ENCODE data around the gene TREM2. TPM values are rescaled to one million over a fixed set of nuclear protein-coding genes. Genes with fewer than 3 reads are reported as not detected.
"Not testable (repeated sequence)": the region's sequence is repeated elsewhere in the genome, so short reads cannot be mapped to it uniquely, and the experiment has no call there.

TREM2 gene
- total RNA-seq (2014; rRNA removed; shearing (Covaris generic)) = not detected in 2 replicates

DNA sequence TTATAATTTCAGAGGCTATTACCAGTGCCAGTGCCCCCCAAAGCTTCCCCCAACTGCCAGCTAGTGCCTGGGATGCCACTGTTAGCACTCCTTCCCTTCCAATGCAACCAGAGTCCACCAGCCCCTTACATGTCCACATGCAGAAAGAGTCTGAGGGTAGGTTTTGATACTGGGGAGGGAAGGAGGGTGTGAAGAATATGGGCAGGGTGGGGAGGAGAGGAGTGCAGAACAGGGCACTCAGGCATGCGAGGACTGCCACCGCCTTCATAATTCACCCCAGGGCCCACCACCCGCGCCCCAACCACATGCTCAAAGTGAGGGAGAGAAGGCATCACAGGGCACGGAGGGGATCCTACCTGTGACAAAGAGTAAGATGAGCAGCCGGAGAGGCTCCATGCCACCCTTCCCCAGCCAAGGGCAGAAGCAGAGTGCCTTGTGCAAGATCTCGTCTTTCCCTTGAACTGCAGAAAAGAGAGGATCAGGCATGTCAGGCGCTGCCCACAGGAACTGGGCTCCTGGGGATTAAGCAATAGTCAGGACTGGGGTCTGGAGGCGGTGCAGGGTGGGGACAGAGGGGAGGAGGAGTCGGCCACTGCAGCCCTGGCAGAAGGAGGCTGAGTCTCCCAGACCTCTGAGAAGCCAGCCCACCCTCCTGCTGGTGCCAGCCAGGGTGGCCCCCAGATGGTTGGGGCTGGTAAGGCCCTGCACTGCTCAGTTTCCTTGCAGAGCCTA is at the start of gene TREM2:
TREM2 (minus strand) TSS at position 430 of the 732 bp plus-strand sequence; CDS start at position 396, 34 bp downstream.
- no peak for DNase-seq (ENCODE audit: low read depth)

DNA sequence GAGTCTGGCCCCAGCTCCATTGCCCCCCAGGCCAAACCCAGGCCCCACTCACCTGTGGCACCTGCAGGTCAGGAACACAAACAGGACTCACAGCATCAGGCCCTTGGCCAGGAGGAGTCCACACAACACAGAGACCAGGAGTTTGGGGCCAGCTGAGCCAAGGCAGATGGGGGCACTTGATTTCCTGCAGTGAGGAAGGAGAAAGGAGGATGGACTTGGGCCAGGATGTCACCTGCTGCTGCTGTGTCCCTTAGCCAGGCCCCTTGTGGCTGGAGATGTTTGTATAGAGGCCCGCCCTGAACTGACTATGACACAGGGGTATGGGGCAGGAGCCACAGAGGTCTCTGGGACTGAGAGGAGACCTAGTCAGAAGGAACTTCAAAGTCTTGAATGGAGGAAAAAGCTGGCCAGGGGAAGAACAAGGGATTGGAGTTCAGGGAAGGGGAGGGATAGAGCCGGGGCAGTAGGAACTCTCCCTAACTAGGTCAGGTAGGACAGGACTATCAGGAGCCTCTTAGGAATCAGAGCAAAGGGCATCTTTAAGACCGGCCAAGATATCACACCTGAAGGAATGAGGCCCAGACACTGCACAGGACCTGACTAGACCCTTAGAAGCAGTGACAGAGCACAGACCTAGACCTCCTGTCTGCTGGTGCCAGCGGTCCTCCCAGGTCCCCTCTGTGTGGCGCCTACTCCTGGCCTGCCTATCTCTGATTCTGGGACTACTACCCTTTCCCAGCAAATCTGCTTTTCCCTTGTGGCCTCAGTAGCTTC is 46.8 kb upstream of the TREM2 start:
- no peak for DNase-seq (ENCODE audit: low read depth)

- no peak for DNase-seq (ENCODE audit: low read depth)
Observed at GRCh38 chr6:41208439-41209106, 45.7 kb upstream of the TREM2 start.

GRCh38 chr6:41204156-41204555 is 41.2 kb upstream of the TREM2 start:
- no peak for DNase-seq (ENCODE audit: low read depth)

DNA sequence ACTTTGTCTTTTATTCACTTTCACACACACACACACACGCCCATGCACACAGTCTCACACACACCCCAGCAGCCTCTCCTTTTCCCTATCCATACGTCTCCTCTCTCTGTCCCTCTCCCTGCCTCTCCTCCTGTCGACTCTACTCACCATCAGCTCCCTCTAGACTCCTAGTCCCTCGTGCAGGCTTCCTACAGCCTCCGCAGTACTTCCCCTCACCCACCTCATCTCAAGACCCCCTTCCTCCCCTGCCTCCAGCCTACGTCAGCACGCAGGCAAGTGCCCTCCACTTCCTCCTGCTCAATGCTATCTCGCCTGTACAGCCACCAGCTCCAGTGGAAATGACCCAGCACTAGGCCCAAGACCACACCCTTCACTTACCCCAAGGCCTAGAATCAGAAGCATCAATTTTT is 38.9 kb upstream of the TREM2 start:
- no peak for DNase-seq (ENCODE audit: low read depth)

- DNase-seq (ENCODE audit: low read depth) = no peak
Observed at GRCh38 chr6:41200901-41201763, 38.2 kb upstream of the TREM2 start, which contains the start of gene TREML2. Gene TREML2, minus strand, starts transcription at chr6:41201149. Its CDS starts 141 bp downstream, at chr6:41201008.

GRCh38 chr6:41200296-41200900 is 37.5 kb upstream of the TREM2 start:
- DNase-seq (ENCODE audit: low read depth) = peak; percentile 30

GRCh38 chr6:41199552-41200246 is 36.8 kb upstream of the TREM2 start:
- no peak for DNase-seq (ENCODE audit: low read depth)

DNA sequence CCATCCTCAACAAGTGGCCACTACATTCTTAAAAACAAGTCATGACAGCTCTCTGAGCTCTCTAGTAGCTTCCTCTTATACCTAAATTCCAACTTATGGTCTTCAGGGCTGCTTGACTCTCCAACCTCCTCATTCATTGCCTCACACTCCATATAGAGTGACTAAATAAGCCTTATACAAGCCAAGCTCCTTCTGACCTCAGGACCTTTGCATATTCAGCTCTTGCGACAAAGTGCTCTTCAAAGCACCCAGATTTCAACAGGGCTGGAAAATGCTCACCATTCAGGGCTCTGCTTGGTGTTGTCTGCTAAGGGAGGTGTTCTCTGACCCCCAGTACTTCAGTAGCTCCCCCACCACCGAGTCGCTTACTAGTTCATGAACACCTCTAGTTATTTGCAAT is 34.3 kb upstream of the TREM2 start:
- DNase-seq (ENCODE audit: low read depth) = no peak

DNA sequence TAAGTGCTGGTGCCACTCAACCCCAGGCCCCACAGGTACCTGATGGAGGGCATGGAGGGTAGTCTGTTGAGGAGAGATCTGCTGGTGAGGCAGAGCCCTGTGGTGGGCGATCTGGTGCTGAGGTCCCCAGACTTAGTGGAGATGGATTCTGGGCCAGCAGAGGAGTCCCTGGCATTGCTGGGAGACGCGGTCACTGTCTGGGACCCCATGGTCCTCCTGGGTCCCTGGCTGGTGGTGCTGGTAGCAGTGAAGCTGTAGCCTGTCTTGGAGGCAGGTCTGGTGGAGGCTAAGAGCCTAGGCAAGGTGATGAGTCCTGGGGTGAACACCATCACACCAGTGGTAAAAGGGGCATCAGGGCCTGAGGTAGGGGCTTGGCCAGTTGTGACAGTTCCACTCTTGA is 31.5 kb upstream of the TREM2 start:
- DNase-seq (ENCODE audit: low read depth) = no peak

GRCh38 chr6:41193884-41194283 is 31.0 kb upstream of the TREM2 start:
- DNase-seq (ENCODE audit: low read depth) = no peak

DNA sequence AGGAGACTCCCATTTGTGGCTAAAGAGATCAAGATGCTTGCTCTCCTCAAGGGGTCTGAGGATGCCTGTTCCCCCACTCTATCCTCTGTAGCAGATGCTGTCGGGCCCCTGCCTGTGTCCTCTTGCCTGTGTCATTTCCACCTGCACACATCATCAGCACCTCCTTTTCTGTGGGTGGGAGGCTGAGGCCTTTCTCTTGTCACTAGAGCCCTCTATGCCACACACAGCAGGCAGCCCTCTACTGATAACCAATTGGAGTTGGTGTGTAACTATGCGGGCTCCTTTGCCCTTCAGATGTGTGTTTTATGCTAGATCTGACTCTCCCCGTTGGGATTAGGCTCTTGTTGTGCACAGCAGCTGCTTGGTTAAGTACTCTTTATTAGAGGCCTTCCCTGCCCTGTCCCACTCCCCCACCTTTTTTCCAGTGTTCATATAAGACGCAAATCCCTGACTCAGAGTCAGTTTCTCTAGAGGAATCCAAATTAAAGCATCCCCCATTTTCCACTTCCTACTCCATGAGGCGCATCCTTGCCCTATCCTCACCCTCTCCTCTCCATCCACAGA is 30.3 kb upstream of the TREM2 start:
- no peak for DNase-seq (ENCODE audit: low read depth)

- no peak for DNase-seq (ENCODE audit: low read depth)
Observed at GRCh38 chr6:41191569-41191968, 28.7 kb upstream of the TREM2 start.

DNA sequence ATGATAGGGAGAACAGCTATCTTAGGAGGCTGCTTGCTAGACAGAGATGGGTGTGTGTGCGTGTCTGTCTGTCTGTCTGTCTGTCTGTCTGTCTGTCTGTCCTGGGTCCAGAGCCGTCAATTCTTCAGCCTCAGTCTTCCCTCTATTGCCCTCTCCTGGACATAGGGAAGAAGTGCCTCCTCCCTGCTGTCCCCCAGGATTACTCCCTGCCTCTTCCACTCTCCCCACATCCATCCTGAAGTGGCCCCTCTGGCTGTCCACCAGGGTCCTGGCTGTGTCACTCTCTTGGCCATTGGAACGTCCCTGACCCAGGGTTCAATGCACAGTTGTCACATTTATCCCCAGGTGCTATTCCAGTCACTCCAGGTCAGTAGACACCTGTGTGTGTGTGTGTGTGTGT is 27.9 kb upstream of the TREM2 start:
- no peak for DNase-seq (ENCODE audit: low read depth)

DNA sequence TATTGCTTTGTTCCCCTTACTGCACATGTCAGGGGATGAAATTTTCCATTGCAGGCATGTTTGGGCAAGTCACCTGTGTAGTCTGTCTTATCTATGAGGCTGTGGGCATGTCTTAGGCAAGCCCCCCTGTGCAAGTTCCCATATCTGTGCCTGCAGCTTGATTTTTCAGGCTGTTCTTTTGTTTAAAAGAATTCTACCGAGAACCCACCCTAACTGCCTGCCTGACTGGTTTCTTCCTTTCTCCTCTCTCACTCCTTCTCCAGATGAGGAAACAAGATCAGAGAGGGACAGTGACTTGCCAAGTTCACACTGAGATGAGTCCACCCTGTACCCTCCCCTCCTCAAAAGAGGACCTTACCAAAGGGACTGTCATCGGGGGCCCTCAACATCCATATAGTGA is 27.1 kb upstream of the TREM2 start:
- DNase-seq (ENCODE audit: low read depth) = no peak

DNA sequence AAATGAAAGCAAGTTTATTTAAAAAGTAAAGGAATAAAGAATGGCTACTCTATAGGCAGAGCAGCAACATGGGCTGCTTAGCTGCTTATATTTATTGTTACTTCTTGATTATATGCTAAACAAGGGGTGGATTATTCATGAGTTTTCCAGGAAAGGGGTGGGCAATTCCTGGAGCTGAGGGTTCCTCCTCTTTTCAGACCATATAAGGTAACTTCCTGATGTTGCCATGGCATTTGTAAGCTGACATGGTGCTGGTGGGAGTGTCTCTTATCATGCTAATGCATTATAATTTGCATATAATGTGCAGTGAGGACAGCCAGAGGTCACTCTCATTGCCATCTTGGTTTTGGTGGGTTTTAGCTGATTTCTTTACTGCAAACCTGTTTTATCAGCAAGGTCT is 26.1 kb upstream of the TREM2 start:
- not testable (repeated sequence) for DNase-seq (ENCODE audit: low read depth)

DNA sequence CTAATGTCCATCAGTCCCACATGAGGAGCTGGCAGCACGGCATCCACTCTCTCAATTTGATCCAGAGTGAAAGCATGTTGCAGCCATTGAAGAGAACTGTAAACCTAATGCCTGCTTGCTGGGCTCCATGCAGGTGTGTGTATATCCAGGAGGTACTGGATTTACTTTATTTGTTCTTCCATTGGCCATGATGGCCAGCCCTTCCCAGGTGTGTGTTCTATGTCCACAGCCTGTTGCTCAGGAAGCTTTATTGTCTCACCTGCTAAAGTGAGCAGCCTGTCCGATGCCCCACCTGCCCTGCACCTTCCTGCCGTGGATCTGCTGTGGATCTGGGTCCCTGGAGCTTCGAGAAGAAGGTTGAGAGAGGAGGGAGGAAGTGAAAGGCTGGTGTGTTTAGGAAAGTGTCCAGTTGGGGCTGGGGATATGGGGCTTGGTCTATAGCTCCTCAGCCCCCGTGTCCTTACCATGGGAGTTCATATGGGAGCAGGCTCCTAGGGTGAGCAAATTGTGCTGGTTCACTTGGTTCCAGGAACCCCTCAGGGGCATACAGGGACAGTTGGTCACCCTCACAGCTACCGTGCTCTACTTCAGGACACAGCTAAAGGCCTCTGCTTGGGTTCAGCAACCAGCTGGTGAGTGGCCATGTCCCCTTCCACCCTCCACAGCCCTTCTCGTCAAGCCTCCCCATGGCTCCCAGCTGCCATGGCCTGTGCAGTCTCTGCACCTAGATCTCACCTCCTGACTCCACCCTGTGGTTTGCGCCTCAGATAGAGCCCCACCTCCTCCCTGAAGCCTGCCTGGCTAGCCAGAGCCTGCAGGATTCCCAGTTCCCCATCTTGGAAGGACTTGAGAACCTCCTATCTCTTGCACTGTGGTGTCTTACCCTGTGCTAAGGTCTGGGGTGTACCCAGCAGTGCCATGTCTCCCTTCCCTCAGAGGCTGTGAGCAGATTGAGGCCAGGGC is 25.3 kb upstream of the TREM2 start:
- no peak for DNase-seq (ENCODE audit: low read depth)

GRCh38 chr6:41186031-41186562 is 23.2 kb upstream of the TREM2 start:
- no peak for DNase-seq (ENCODE audit: low read depth)

DNA sequence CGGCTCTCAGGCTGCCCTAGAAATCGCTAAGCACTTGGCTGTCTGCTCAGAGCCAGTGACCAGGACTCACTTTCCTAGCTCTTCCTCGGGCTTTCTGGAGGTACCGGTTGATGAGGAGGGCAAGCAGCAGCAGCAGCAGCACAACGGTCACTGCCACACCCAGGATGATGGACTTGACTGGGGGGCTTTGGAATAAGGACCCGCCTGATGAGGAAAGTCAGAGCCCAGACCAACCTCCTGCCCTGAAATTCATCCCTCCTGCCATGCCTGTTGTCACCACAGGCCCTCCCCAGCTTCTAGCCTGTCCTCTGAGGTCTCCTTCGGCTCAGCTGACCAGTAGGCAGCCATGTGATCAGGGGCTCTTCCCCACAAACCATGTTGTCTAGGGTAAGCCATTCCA is 21.8 kb upstream of the TREM2 start:
- no peak for DNase-seq (ENCODE audit: low read depth)
